Chondrocyte (in vitro differentiated cells): Measurements from ENCODE around the gene HES7. TPM values are rescaled to one million over a fixed set of nuclear protein-coding genes. Genes with fewer than 3 reads are reported as not detected.

Experiments used
- DNase-seq: peaks from one replicate; pipeline ENCODE4 v3.0.0; 2021; ENCODE audit warnings: mixed read lengths, low spot score
- H3K27ac Mint-ChIP-seq: one replicate; pipeline ENCODE4 v1.8.0; 2021; ENCODE audit warnings: mild to moderate bottlenecking, moderate library complexity, mixed read lengths; ENCODE audit not compliant: unreplicated experiment
- H3K27me3 Mint-ChIP-seq: 2 replicates; pipeline ENCODE4 v1.8.0; 2021; ENCODE audit warnings: low read depth, mixed read lengths
- H3K36me3 Mint-ChIP-seq: 2 replicates; pipeline ENCODE4 v1.8.0; 2021; ENCODE audit warnings: low read depth, mixed read lengths
- H3K4me1 Mint-ChIP-seq: 2 replicates; pipeline ENCODE4 v1.8.0; 2021; ENCODE audit warnings: low read depth, mild to moderate bottlenecking, mixed read lengths
- H3K4me3 Mint-ChIP-seq: one replicate; pipeline ENCODE4 v1.8.0; 2021; ENCODE audit warnings: mild to moderate bottlenecking, moderate library complexity, mixed read lengths; ENCODE audit not compliant: unreplicated experiment
- H3K9me3 Mint-ChIP-seq: 2 replicates; pipeline ENCODE4 v1.8.0; 2021; ENCODE audit warnings: low read depth, mixed read lengths
- CTCF ChIP-seq: fragments of 200-600 bp; sonication (generic); IDR thresholded peaks from 2 replicates; pipeline ENCODE4 v1.5.0; 2021; ENCODE audit warnings: antibody characterized with exemption, mild to moderate bottlenecking, moderate library complexity
- total RNA-seq: library from RNA; stranded (reverse); gene quantifications from 3 replicates; pipeline ENCODE4 v1.2.1, GENCODE V29; 2021

HES7 gene
- total RNA-seq, 1 donor from 2014 or later, result 1.5 TPM

- peaks cover 29% of the 10 kb centered on the region for H3K4me1 Mint-ChIP-seq
- no peaks in the 10 kb centered on the region for H3K9me3 Mint-ChIP-seq
- H3K27ac Mint-ChIP-seq, result no peak overlapping the region
- no peak overlapping the region for H3K4me3 Mint-ChIP-seq
- peak; percentile 61 for DNase-seq
- H3K36me3 Mint-ChIP-seq, result peaks cover 3% of the 10 kb centered on the region
- peaks cover 57% of the 10 kb centered on the region for H3K27me3 Mint-ChIP-seq
- no peak for TF ChIP-seq CTCF
These were observed 48.1 kb downstream of the HES7 start for GRCh38 chr17:8075574-8076342.

- Mint-ChIP-seq H3K27me3 (peaks cover 63% of the 10 kb centered on the region), H3K9me3 (no peaks in the 10 kb centered on the region), H3K4me1 (peaks cover 29% of the 10 kb centered on the region), H3K4me3 (no peak overlapping the region), H3K27ac (no peak overlapping the region), H3K36me3 (peaks cover 3% of the 10 kb centered on the region)
- no peak for DNase-seq
- TF ChIP-seq CTCF, result no peak
These were observed 48.8 kb downstream of the HES7 start for GRCh38 chr17:8075081-8075480.

GRCh38 chr17:8074554-8074953, 49.4 kb downstream of the HES7 start:
- Mint-ChIP-seq H3K36me3 (peaks cover 3% of the 10 kb centered on the region), H3K9me3 (no peaks in the 10 kb centered on the region), H3K27me3 (peaks cover 65% of the 10 kb centered on the region), H3K27ac (peak overlapping the region; percentile 59), H3K4me1 (peaks cover 27% of the 10 kb centered on the region), H3K4me3 (no peak overlapping the region)
- no peak for DNase-seq
- no peak for TF ChIP-seq CTCF

GRCh38 chr17:8073627-8074484, 50.0 kb downstream of the HES7 start:
- no peaks in the 10 kb centered on the region for H3K9me3 Mint-ChIP-seq
- H3K27ac Mint-ChIP-seq, result no peak overlapping the region
- peaks cover 64% of the 10 kb centered on the region for H3K27me3 Mint-ChIP-seq
- H3K4me1 Mint-ChIP-seq, result peaks cover 22% of the 10 kb centered on the region
- peaks cover 3% of the 10 kb centered on the region for H3K36me3 Mint-ChIP-seq
- H3K4me3 Mint-ChIP-seq, result peak overlapping the region; percentile 51
- TF ChIP-seq CTCF, result peak; percentile 89
- DNase-seq, result peak; percentile 77

GRCh38 chr17:8072729-8073461, 51.0 kb downstream of the HES7 start:
- DNase-seq, result peak; percentile 62
- Mint-ChIP-seq H3K4me1 (peaks cover 22% of the 10 kb centered on the region), H3K9me3 (no peaks in the 10 kb centered on the region), H3K36me3 (peaks cover 3% of the 10 kb centered on the region), H3K4me3 (peak overlapping the region; percentile 33), H3K27ac (no peak overlapping the region), H3K27me3 (peaks cover 72% of the 10 kb centered on the region)
- no peak for TF ChIP-seq CTCF
